ENCODE data around the gene MICU1. TPM values are rescaled to one million over a fixed set of nuclear protein-coding genes. Genes with fewer than 3 reads are reported as not detected.
"Not testable (repeated sequence)": the region's sequence is repeated elsewhere in the genome, so short reads cannot be mapped to it uniquely, and the experiment has no call there.

MICU1 gene
- total RNA-seq, 2 donors from 2014 or later: 44.3 to 51.8 TPM

DNA sequence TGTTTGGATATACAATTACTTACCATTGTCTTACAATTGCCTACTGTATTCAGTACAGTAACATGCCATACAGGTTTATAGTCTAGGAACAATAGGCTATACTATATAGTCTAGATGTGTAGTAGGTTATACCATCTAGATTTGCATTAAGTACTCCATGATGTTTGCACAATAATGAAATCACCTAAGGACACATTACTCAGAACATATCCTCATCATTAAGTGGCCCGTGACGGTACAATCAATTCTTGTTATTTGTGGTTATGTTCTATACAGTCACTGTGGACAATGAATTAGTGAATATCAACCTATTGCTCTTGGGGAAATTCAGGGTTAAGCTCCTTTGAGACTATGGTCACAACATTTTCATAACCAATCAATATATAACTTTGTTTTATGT lies 75.6 kb downstream of the MICU1 start:
- H3K4me3 ChIP-seq: no peak overlapping the region
- DNase-seq: no peak
- no peaks in the 10 kb centered on the region for H3K4me1 ChIP-seq
- no peaks in the 10 kb centered on the region for H3K9me3 ChIP-seq
- no peak overlapping the region for H3K9ac ChIP-seq (ENCODE audit: low read depth in 2 of 2, low read length in 2 of 2)
- TF ChIP-seq, protein P1, sequence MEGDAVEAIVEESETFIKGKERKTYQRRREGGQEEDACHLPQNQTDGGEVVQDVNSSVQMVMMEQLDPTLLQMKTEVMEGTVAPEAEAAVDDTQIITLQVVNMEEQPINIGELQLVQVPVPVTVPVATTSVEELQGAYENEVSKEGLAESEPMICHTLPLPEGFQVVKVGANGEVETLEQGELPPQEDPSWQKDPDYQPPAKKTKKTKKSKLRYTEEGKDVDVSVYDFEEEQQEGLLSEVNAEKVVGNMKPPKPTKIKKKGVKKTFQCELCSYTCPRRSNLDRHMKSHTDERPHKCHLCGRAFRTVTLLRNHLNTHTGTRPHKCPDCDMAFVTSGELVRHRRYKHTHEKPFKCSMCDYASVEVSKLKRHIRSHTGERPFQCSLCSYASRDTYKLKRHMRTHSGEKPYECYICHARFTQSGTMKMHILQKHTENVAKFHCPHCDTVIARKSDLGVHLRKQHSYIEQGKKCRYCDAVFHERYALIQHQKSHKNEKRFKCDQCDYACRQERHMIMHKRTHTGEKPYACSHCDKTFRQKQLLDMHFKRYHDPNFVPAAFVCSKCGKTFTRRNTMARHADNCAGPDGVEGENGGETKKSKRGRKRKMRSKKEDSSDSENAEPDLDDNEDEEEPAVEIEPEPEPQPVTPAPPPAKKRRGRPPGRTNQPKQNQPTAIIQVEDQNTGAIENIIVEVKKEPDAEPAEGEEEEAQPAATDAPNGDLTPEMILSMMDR (IDR thresholded peaks at IDR 0.05): no peak
- no peak overlapping the region for H3K27ac ChIP-seq
- H3K36me3 ChIP-seq: no peaks in the 10 kb centered on the region
- no peaks in the 10 kb centered on the region for H3K27me3 ChIP-seq
- intact Hi-C loops (cut with DNase I): no loop called here

DNA sequence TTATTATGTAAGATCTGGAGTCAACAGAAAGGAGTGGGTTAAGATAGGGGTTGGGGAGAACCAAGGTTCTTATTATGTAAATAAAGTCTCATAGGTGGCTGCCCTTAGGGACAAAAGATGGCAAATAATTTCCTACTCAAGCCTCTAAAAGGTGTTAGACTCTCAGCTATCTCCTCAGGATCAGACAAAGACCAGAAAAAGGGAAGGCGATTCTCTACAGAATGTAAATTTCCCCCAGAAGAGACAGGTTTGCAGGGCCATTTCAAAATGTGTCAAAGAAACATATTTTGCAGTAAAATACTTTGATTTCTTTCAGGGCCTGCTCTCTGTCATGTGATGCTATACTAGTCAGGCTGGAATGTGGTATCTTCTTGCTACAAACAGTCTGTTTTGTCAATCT lies 80.3 kb downstream of the MICU1 start:
- no peaks in the 10 kb centered on the region for H3K9me3 ChIP-seq
- intact Hi-C loops (cut with DNase I): no loop called here
- no peak overlapping the region for H3K27ac ChIP-seq
- H3K4me1 ChIP-seq: no peaks in the 10 kb centered on the region
- TF ChIP-seq, protein P1 (IDR thresholded peaks at IDR 0.05): no peak
- no peak for DNase-seq
- H3K27me3 ChIP-seq: no peaks in the 10 kb centered on the region
- no peaks in the 10 kb centered on the region for H3K36me3 ChIP-seq
- no peak overlapping the region for H3K4me3 ChIP-seq
- H3K9ac ChIP-seq (ENCODE audit: low read depth in 2 of 2, low read length in 2 of 2): no peak overlapping the region

DNA sequence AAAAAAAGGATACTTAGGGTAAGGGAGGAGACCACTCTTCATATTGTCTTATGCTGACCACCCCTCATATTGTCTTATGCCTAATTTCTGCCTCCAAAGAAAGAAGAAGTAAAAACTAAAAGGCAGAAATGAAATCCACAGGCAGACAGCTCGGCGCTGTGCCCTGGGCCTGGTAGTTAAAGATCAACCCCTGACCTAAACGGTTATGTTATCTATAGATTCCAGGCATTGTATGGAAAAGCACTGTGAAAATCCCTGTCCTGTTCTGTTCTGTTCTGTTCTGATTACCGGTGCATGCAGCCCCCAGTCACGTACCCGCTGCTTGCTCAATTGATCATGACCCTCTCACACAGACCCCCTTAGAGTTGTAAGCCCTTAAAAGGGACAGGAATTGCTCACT lies 82.0 kb downstream of the MICU1 start:
- H3K36me3 ChIP-seq; H3K9ac ChIP-seq (ENCODE audit: low read depth in 2 of 2, low read length in 2 of 2): not testable (repeated sequence)

DNA sequence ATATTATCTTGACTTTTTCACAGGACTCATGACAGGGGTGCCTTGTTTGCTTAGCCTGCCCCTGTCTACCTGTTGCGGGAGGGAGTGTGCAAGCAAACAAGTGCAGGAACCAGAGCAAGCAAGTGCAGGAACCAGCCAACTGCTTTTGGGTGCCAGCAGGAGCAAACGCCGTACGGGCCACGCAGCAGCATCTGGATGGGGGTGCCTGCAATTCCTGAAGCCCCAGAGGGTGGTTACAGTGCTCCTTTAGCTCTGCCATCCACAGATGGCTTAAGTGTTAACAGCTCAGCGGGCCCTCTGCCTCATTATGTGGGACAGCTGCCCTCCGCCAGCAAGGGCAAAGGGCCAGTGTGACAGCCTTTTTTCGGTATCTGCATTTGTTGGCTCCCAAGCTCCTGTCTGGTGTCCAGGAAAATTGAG lies 83.5 kb downstream of the MICU1 start:
- DNase-seq: no peak

More for the DNA sequence above, 82.0 kb downstream of the MICU1 start:
- H3K27ac ChIP-seq; DNase-seq; intact Hi-C loops (cut with DNase I); H3K4me1 ChIP-seq; H3K27me3 ChIP-seq; H3K9me3 ChIP-seq; H3K4me3 ChIP-seq: not testable (repeated sequence)

DNA sequence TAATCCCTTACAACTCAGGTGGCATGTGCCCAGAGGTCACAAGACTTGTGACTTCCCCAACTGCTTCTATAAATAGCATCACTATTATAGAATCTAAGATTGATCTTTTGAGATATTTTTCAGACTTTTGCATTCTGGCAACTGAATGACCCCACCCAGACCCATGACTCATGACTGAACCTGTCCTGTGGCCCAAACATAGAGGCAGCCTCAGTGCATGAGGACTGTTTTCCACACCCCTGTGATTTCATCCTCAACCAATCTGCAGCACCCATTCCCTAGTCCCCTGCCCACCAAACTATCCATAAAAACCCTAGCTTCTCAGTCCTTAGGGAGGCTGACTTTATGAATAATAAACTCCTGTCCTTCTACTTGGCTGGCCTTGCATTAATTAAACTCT lies 84.5 kb downstream of the MICU1 start:
- H3K9me3 ChIP-seq: no peaks in the 10 kb centered on the region
- no peaks in the 10 kb centered on the region for H3K36me3 ChIP-seq
- TF ChIP-seq, protein P1 (IDR thresholded peaks at IDR 0.05): no peak
- H3K4me1 ChIP-seq: no peaks in the 10 kb centered on the region
- no peak for DNase-seq
- H3K27ac ChIP-seq: no peak overlapping the region
- H3K27me3 ChIP-seq: no peaks in the 10 kb centered on the region
- no peak overlapping the region for H3K9ac ChIP-seq (ENCODE audit: low read depth in 2 of 2, low read length in 2 of 2)
- intact Hi-C loops (cut with DNase I): no loop called here
- no peak overlapping the region for H3K4me3 ChIP-seq

More for the DNA sequence above, 83.5 kb downstream of the MICU1 start:
- H3K27me3 ChIP-seq: no peaks in the 10 kb centered on the region
- intact Hi-C loops (cut with DNase I): no loop called here
- H3K9me3 ChIP-seq: no peaks in the 10 kb centered on the region
- H3K9ac ChIP-seq (ENCODE audit: low read depth in 2 of 2, low read length in 2 of 2): no peak overlapping the region
- H3K36me3 ChIP-seq: no peaks in the 10 kb centered on the region
- TF ChIP-seq, protein P1 (IDR thresholded peaks at IDR 0.05): no peak
- H3K27ac ChIP-seq: no peak overlapping the region
- H3K4me1 ChIP-seq: no peaks in the 10 kb centered on the region
- H3K4me3 ChIP-seq: no peak overlapping the region

DNA sequence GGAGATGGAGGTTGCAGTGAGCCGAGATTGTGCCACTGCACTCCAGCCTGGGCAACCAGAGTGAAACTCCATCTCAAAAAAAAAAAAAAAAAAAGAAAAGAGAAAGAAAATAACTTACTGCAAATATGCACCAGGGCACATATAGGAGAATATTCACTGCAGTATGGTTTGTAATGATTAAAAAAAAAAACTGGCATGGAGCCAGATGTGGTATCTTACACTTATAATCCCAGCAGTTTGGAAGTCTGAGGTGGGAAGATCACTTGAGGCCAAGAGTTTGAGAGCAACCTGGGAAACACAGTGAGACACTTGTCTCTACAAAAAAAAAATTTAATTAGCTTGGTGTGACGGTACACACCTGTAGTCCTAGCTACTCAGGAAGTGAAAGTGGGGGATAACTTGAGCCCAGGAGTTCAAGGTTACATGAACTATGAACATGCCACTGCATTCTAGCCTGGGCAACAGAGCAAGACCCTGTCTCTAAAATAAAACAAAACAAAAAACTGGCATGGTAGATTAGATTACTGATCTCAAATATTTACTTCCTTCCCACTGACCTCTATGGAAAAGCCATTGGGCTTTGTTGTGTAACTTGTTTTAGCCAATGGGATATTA lies 85.6 kb downstream of the MICU1 start:
- no peak overlapping the region for H3K9ac ChIP-seq (ENCODE audit: low read depth in 2 of 2, low read length in 2 of 2)
- H3K36me3 ChIP-seq: no peaks in the 10 kb centered on the region
- no peaks in the 10 kb centered on the region for H3K4me1 ChIP-seq
- H3K9me3 ChIP-seq: no peaks in the 10 kb centered on the region
- no peak overlapping the region for H3K4me3 ChIP-seq
- DNase-seq: no peak
- no peaks in the 10 kb centered on the region for H3K27me3 ChIP-seq
- H3K27ac ChIP-seq: no peak overlapping the region
- intact Hi-C loops (cut with DNase I): no loop called here
- TF ChIP-seq, protein P1 (IDR thresholded peaks at IDR 0.05): no peak

Measured in colonic mucosa (tissue), 4 donors.